Calu3 (cell line): ENCODE measurements around the gene DLG2. TPM values are rescaled to one million over a fixed set of nuclear protein-coding genes. Genes with fewer than 3 reads are reported as not detected.

Source experiments
- BruUV-seq: library from RNA; stranded (reverse); fragments of 400-500 nt; replicated peaks from 2 replicates; lab custom pipeline; 2021; lab: Mats Ljungman, UMichigan
- CTCF ChIA-PET: fragments of 300-600 bp; sonication (Branson Sonifier 250); formaldehyde crosslinking; loops from one replicate; lab custom pipeline; 2022; ENCODE audit warnings: antibody characterized with exemption; lab: Charles Lee
- DNase-seq: peaks from one replicate; pipeline ENCODE4 v3.0.0; 2022
- H3K27ac Mint-ChIP-seq: one replicate; pipeline ENCODE4 v1.8.0; 2022; ENCODE audit warnings: mixed read lengths; ENCODE audit not compliant: unreplicated experiment
- H3K27me3 Mint-ChIP-seq: one replicate; pipeline ENCODE4 v1.8.0; 2022; ENCODE audit warnings: mixed read lengths; ENCODE audit not compliant: unreplicated experiment
- H3K36me3 Mint-ChIP-seq: one replicate; pipeline ENCODE4 v1.8.0; 2022; ENCODE audit warnings: mild to moderate bottlenecking, moderate library complexity, mixed read lengths; ENCODE audit not compliant: insufficient read depth, unreplicated experiment
- H3K4me1 Mint-ChIP-seq: one replicate; pipeline ENCODE4 v1.8.0; 2022; ENCODE audit warnings: mild to moderate bottlenecking, low read depth, mixed read lengths; ENCODE audit not compliant: unreplicated experiment
- H3K4me3 Mint-ChIP-seq: one replicate; pipeline ENCODE4 v1.8.0; 2022; ENCODE audit warnings: mild to moderate bottlenecking, low read depth, moderate library complexity, mixed read lengths; ENCODE audit not compliant: unreplicated experiment
- H3K9me3 Mint-ChIP-seq: one replicate; pipeline ENCODE4 v1.8.0; 2022; ENCODE audit warnings: low read depth, mixed read lengths; ENCODE audit not compliant: unreplicated experiment
- CTCF ChIP-seq: fragments of 200-600 bp; IDR thresholded peaks from one replicate; pipeline ENCODE4 v1.8.0; 2022; ENCODE audit warnings: antibody characterized with exemption; ENCODE audit not compliant: unreplicated experiment
- intact Hi-C: fragments of 100-400 bp; cut with micrococcal nuclease; formaldehyde crosslinking; loops from one replicate; pipeline ENCODE4 v1.10.0; 2022; ENCODE audit not compliant: unreplicated experiment
- total RNA-seq: library from RNA; stranded (reverse); gene quantifications from 2 replicates; pipeline ENCODE4 v1.2.3, GENCODE V29; 2022

The DLG2 gene
- total RNA-seq, 1 experiment from 2014 or later = 0.71 TPM

DNA sequence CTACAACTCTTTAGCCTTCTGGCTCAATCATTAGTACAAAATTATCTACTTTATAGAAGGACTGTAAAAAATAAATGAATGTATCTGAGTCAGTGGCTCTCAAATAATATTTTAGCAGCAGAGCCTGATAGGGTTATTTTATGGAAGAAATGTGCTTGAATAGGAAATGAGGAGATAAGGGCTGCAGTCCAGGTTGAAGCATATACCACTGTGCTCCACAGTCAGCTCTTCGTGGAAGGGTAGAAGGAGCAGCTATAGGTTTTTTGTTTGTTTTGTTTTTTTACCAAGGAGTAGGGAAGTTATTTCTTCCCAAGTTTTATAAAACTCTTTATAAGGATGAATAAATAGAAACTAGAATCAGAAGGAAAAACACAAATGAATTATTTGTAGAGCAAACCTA lies 242.0 kb downstream of the DLG2 start:
- H3K27me3 Mint-ChIP-seq = no peaks in the 10 kb centered on the region
- CTCF ChIA-PET = no interaction called here
- peaks cover 2% of the 10 kb centered on the region for H3K9me3 Mint-ChIP-seq
- no peak for DNase-seq
- no peak overlapping the region for H3K27ac Mint-ChIP-seq
- TF ChIP-seq CTCF = no peak
- H3K4me3 Mint-ChIP-seq = no peak overlapping the region
- H3K36me3 Mint-ChIP-seq = no peaks in the 10 kb centered on the region
- no peaks in the 10 kb centered on the region for H3K4me1 Mint-ChIP-seq
- intact Hi-C loops = no loop called here
- BruUV-seq = no TSS peak

DNA sequence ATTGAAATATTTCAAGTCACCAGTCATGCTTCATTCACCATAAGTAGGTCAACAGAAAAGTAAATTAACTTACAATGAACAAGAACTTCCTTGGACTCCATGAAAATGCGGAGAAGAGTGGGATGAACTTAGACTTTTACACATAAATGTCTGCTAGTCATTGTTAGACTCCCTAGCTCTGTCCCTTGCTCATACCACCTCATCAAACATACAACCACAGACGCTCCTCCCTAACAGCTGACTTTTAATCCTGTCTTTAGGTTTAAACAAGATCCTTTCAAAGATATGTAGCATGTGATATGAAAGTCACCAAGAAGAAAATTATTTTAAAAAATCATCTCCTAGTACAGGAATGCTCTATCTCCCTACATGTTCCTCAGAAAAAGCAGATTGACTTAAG lies 248.1 kb downstream of the DLG2 start:
- no peaks in the 10 kb centered on the region for H3K36me3 Mint-ChIP-seq
- no peak for TF ChIP-seq CTCF
- no peaks in the 10 kb centered on the region for H3K27me3 Mint-ChIP-seq
- H3K9me3 Mint-ChIP-seq = peaks cover 2% of the 10 kb centered on the region
- H3K4me1 Mint-ChIP-seq = no peaks in the 10 kb centered on the region
- H3K27ac Mint-ChIP-seq = no peak overlapping the region
- no peak overlapping the region for H3K4me3 Mint-ChIP-seq
- CTCF ChIA-PET = no interaction called here
- intact Hi-C loops = no loop called here
- BruUV-seq = no TSS peak
- DNase-seq = no peak

DNA sequence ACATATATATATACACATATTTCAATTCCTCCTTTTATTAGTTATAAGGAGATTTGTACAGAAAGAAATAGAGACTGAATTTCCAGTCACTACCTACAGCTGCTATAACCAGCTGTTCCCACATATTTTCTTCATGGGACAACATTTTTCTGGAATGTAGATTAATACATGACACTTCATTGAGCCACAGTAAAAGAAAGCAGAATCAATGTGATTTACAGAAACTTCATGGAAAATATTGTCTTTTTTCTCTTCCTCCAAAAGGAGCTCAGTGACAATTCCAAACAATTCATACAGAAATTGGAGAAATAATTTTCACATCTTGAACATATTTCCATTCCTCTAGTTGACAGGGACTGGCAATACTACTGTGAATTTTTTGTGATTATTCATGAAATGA lies 249.2 kb downstream of the DLG2 start:
- Mint-ChIP-seq H3K4me1 (no peaks in the 10 kb centered on the region), H3K27me3 (no peaks in the 10 kb centered on the region), H3K4me3 (no peak overlapping the region), H3K9me3 (no peaks in the 10 kb centered on the region), H3K27ac (no peak overlapping the region), H3K36me3 (no peaks in the 10 kb centered on the region)
- CTCF ChIA-PET = no interaction called here
- intact Hi-C loops = no loop called here
- DNase-seq = no peak
- TF ChIP-seq CTCF = no peak
- BruUV-seq = no TSS peak

- CTCF ChIA-PET = no interaction called here
- no peaks in the 10 kb centered on the region for H3K27me3 Mint-ChIP-seq
- BruUV-seq = no TSS peak
- H3K9me3 Mint-ChIP-seq = no peaks in the 10 kb centered on the region
- H3K27ac Mint-ChIP-seq = no peak overlapping the region
- no peak for DNase-seq
- no peaks in the 10 kb centered on the region for H3K36me3 Mint-ChIP-seq
- H3K4me3 Mint-ChIP-seq = no peak overlapping the region
- H3K4me1 Mint-ChIP-seq = no peaks in the 10 kb centered on the region
- intact Hi-C loops = no loop called here
- TF ChIP-seq CTCF = no peak
Observed at GRCh38 chr11:85359859-85360258, 267.3 kb downstream of the DLG2 start.
